Measurements from ENCODE around the gene BCO1. TPM values are rescaled to one million over a fixed set of nuclear protein-coding genes. Genes with fewer than 3 reads are reported as not detected.

BCO1 gene, protein sequence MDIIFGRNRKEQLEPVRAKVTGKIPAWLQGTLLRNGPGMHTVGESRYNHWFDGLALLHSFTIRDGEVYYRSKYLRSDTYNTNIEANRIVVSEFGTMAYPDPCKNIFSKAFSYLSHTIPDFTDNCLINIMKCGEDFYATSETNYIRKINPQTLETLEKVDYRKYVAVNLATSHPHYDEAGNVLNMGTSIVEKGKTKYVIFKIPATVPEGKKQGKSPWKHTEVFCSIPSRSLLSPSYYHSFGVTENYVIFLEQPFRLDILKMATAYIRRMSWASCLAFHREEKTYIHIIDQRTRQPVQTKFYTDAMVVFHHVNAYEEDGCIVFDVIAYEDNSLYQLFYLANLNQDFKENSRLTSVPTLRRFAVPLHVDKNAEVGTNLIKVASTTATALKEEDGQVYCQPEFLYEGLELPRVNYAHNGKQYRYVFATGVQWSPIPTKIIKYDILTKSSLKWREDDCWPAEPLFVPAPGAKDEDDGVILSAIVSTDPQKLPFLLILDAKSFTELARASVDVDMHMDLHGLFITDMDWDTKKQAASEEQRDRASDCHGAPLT
- not detected for total RNA-seq
- total RNA-seq (2013): not detected

GRCh38 chr16:81238296-81239011 lies at the start of gene BCO1:
TSS of gene BCO1 (plus strand) at chr16:81238689. CDS start at chr16:81238909, 220 bp downstream.
- Mint-ChIP-seq H3K4me3 (no peak within 1 kb of the TSS), H3K9me3 (no peaks in the 10 kb centered on the region), H3K27ac (no peak within 1 kb of the TSS), H3K4me1 (peaks cover 6% of the 10 kb centered on the region in 2 donors), H3K27me3 (ENCODE audit: low read depth in 2 of 2) (peaks cover 8 to 14% of the 10 kb centered on the region in 2 donors), H3K36me3 (no peaks in the 10 kb centered on the region)
- intact Hi-C loops (cut with micrococcal nuclease): no loop called here
- Histone ChIP-seq H3K4me1 (ENCODE audit: control insufficient read depth, insufficient read depth, low read length) (no peaks in the 10 kb centered on the region), H3K27ac (ENCODE audit: low read length) (no peak within 1 kb of the TSS), H3K36me3 (ENCODE audit: control insufficient read depth, insufficient read depth, low read length) (no peaks in the 10 kb centered on the region), H3K9me3 (ENCODE audit: control insufficient read depth, insufficient read depth, low read length) (no peaks in the 10 kb centered on the region), H3K4me3 (ENCODE audit: low read length) (no peak within 1 kb of the TSS), H3K27me3 (ENCODE audit: control insufficient read depth, insufficient read depth, low read length) (no peaks in the 10 kb centered on the region)
- TF ChIP-seq CTCF (IDR thresholded peaks at IDR 0.05): no peak
- ATAC-seq (no peak), DNase-seq (no peak)
- 25% methylated on average over 10 of the region's 10 CpGs for WGBS (ENCODE audit: insufficient coverage)

- no peak overlapping the region for H3K4me3 Mint-ChIP-seq
- no peaks in the 10 kb centered on the region for H3K36me3 Mint-ChIP-seq
- no peaks in the 10 kb centered on the region for H3K36me3 ChIP-seq (ENCODE audit: control insufficient read depth, insufficient read depth, low read length)
- H3K27ac Mint-ChIP-seq: no peak overlapping the region
- DNase-seq: no peak
- H3K4me1 ChIP-seq (ENCODE audit: control insufficient read depth, insufficient read depth, low read length): no peaks in the 10 kb centered on the region
- H3K27me3 Mint-ChIP-seq (ENCODE audit: low read depth in 2 of 2): peaks cover 5 to 12% of the 10 kb centered on the region in 2 donors
- intact Hi-C loops (cut with micrococcal nuclease): no loop called here
- no peak overlapping the region for H3K27ac ChIP-seq (ENCODE audit: low read length)
- H3K4me1 Mint-ChIP-seq: no peaks in the 10 kb centered on the region
- H3K27me3 ChIP-seq (ENCODE audit: control insufficient read depth, insufficient read depth, low read length): no peaks in the 10 kb centered on the region
- ATAC-seq: no peak
- TF ChIP-seq CTCF (IDR thresholded peaks at IDR 0.05): no peak
- 82% methylated on average over 13 of the region's 15 CpGs for WGBS (ENCODE audit: insufficient coverage)
- no peaks in the 10 kb centered on the region for H3K9me3 ChIP-seq (ENCODE audit: control insufficient read depth, insufficient read depth, low read length)
- H3K4me3 ChIP-seq (ENCODE audit: low read length): no peak overlapping the region
- H3K9me3 Mint-ChIP-seq: no peaks in the 10 kb centered on the region
Measured at GRCh38 chr16:81189100-81189664, 49.3 kb upstream of the BCO1 start.

DNA sequence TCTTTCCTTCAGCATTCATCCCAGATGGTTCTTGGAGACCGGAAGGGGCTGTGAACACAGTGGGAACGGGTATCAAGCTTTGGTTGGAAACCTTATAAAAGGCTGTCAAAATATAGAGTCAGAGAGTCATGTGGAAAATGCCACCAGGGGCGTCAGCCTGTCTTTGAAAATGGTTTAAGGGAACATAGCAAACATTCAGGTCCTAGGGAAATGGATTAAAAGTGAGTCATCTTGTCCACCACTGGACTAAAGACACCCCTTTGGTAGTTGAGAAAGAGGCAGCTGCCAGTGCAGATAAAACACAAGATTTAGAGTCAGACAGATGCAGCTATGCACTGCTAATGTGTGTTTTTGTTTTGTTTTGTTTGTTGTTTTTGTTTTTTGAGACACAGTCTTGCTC lies 47.8 kb upstream of the BCO1 start:
- intact Hi-C loops (cut with micrococcal nuclease): no loop called here
- TF ChIP-seq CTCF (IDR thresholded peaks at IDR 0.05): no peak
- WGBS (ENCODE audit: insufficient coverage): 54% methylated on average over 3 of the region's 3 CpGs
- Mint-ChIP-seq H3K4me3 (no peak overlapping the region), H3K27me3 (ENCODE audit: low read depth in 2 of 2) (peaks cover 0 to 11% of the 10 kb centered on the region in 2 donors), H3K27ac (no peak overlapping the region), H3K36me3 (no peaks in the 10 kb centered on the region), H3K9me3 (no peaks in the 10 kb centered on the region), H3K4me1 (no peaks in the 10 kb centered on the region)
- no peaks in the 10 kb centered on the region for H3K4me1 ChIP-seq (ENCODE audit: control insufficient read depth, insufficient read depth, low read length)
- DNase-seq (no peak), ATAC-seq (no peak)
- no peak overlapping the region for H3K27ac ChIP-seq (ENCODE audit: low read length)
- no peak overlapping the region for H3K4me3 ChIP-seq (ENCODE audit: low read length)
- no peaks in the 10 kb centered on the region for H3K27me3 ChIP-seq (ENCODE audit: control insufficient read depth, insufficient read depth, low read length)
- no peaks in the 10 kb centered on the region for H3K36me3 ChIP-seq (ENCODE audit: control insufficient read depth, insufficient read depth, low read length)
- no peaks in the 10 kb centered on the region for H3K9me3 ChIP-seq (ENCODE audit: control insufficient read depth, insufficient read depth, low read length)
